Right ventricle myocardium superior (tissue), 1 donor: ENCODE measurements around the gene MBP. TPM values are rescaled to one million over a fixed set of nuclear protein-coding genes. Genes with fewer than 3 reads are reported as not detected.

Source experiments
- ATAC-seq: fragments of 200-7000 bp; cut with Tn5 transposase; one replicate; pipeline ENCODE4 v1.9.1; 2020; ENCODE audit warnings: mild to moderate bottlenecking; ENCODE audit not compliant: poor library complexity
- DNase-seq: peaks from one replicate; pipeline ENCODE4 v3.0.0-alpha.2; 2020
- intact Hi-C: fragments of 100-400 bp; cut with DNase I; formaldehyde crosslinking; loops from one replicate; pipeline ENCODE4 v1.11.2; 2022
- total RNA-seq: library from RNA; stranded (reverse); fragmentation: NEBNext Ultra II Directional; extraction: Animal tissue kit (Norgen Biotek cat#: 25700); gene quantifications from one replicate; pipeline ENCODE4 v1.2.1, GENCODE V29; 2021
- donor health status: DM: no; HTN: yes; CAD: no; lungs with severe emphysema.

MBP gene
- total RNA-seq, 1 donor from 2014 or later, result 29.9 TPM

- intact Hi-C loops, result no loop called here
- no peak for ATAC-seq
- no peak for DNase-seq
These were observed 4.5 kb upstream of the MBP start for GRCh38 chr18:77136871-77137665.

DNA sequence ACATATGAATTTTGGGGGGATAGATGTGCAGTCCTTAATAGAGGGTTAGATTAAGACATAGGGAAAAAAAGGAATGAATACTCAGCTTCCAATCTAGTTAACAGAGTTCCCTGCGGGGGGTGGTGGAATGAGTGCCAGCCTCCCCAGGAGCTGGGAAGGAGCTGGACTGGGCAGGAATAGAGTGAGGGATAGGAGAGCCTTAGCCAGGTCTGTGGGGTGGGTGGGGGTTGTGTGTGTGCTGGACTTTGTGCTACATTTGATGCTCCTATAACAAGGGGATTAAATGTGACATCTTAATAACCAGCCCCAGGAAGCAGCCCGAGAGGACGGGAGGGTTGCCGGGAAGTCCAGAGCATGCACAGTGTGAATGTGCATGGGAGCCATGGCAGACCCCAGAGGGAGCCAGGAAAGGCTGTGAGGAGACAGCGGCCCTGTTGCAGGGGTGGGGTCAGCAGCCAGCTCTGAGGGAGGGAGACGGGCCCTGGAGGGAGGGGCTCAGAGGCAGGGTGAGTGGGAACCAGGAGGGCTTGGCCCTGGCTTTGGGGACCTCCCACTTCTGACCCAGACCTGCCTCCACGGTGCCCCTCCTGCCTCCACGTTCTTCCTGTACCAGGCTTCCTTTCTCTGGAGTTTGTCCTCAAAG is 3.6 kb upstream of the MBP start:
- intact Hi-C loops, result no loop called here
- DNase-seq, result no peak
- no peak for ATAC-seq

- DNase-seq (no peak), ATAC-seq (no peak)
- intact Hi-C loops, result no loop called here
These were observed 2.9 kb upstream of the MBP start for GRCh38 chr18:77135339-77136075.

GRCh38 chr18:77134611-77135010 is 2.0 kb upstream of the MBP start:
- intact Hi-C loops, result loop anchor here (5.0 kb wide), 1 partner anchor 132 kb away; no protein-coding TSS in a partner anchor
- ATAC-seq (no peak), DNase-seq (no peak)

DNA sequence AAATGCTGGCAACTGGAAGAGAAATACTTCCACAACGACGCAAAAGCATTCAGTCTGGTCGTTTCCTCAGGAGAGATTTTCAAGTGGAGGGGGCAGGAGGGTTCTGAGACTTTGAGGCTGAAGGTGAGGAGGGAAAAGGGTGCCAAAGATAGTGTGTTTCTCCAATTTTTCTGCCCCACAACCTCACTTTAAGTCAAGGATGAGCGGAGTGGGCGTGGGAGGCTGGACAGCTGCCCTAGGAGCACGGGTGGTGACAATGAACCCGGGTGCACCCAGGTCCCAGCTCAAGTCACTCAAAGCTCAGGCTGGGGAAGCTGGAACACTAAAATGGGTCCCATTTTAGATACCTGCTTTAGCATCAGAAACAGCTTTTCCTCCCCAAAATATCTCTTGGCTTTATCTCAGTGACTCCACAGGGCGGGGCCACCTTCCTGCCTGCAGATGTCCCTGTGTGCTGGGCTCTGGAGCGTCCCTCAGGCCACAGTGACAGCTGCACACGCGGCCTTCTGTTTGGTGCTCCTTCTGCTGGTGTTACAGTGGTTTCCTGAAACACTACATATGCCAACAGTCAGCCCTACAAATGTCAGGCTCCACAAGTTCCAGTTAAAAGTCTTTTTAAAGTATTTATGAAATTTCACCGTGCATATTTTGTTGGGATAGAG is 1.4 kb upstream of the MBP start:
- ATAC-seq (peak; percentile 32), DNase-seq (peak; percentile 81)
- intact Hi-C loops, result loop anchor here (5.0 kb wide), 1 partner anchor 132 kb away; no protein-coding TSS in a partner anchor

DNA sequence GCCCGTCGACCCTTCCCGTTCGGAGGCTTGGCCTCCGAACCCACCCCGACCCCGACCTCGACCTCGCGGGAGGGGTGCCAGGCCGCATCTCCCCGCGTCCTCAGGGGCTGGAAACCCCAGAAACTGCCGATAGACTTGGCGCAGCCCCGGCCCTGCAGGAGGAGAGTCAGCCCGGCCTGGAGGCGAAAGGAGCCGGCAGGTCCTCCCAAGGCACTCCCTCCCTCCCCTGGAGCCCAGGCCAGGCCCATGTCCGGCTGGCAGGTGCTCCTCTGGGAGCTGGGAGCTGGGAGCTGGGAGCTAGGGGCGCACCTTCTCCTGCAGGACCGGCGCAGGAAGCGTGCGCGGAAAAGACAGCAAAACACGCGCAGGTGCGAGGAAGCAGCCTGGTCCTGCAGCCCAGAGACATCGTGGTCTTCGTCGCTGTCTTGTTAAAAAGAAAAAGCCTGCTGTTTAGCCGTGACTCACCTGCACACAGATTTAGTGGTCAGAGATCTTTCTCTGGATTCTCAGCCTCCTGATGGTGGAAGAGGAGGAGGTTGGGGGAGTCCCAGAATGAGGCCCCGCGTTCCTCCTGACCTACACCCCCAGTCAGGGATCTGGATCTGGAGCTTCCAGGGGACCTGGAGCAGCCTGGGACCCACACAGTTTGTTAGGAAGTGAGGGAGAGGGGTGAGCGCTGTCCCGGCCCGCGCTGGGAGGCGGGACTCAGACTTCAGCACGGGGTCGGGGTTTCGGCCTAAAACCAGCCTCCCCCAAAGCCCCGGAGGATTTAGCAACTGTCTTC is 660 bp upstream of the MBP start:
- ATAC-seq, result peak; percentile 19
- intact Hi-C loops, result loop anchor here (5.0 kb wide), 1 partner anchor 131 kb away; no protein-coding TSS in a partner anchor
- DNase-seq, result no peak

- DNase-seq, result peak; percentile 80
- intact Hi-C loops, result loop anchor here (5.0 kb wide), 1 partner anchor 130 kb away; no protein-coding TSS in a partner anchor
- ATAC-seq, result peak; percentile 77
These were observed 773 bp downstream of the MBP start for GRCh38 chr18:77131652-77132368.

GRCh38 chr18:77131100-77131651 is 1.4 kb downstream of the MBP start:
- ATAC-seq, result peak; percentile 21
- intact Hi-C loops, result loop anchor here (5.0 kb wide), 1 partner anchor 129 kb away; no protein-coding TSS in a partner anchor
- DNase-seq, result peak; percentile 76

- ATAC-seq, result no peak
- intact Hi-C loops, result loop anchor here (5.0 kb wide), 1 partner anchor 128 kb away; no protein-coding TSS in a partner anchor
- DNase-seq, result no peak
These were observed 2.1 kb downstream of the MBP start for GRCh38 chr18:77130229-77131099.

DNA sequence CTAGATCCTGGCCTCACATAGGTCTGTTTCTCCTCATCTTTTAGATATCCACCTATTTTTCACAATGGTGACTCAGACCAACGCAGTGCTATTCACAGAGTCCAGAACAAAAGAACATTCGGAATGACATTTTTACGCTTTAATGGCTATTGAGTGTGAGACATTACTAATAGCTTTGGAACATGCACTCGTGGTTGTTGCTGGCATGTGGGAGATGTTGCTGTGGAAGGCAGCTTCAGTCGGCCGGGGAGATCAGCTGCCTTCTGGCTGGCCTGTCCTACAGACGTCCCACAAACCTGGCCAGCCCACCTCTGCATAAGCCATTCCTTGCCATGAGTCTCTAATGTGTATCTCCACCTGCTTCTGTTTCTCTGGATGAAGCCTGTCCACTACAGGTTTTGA is 3.4 kb downstream of the MBP start:
- no peak for DNase-seq
- intact Hi-C loops, result no loop called here

DNA sequence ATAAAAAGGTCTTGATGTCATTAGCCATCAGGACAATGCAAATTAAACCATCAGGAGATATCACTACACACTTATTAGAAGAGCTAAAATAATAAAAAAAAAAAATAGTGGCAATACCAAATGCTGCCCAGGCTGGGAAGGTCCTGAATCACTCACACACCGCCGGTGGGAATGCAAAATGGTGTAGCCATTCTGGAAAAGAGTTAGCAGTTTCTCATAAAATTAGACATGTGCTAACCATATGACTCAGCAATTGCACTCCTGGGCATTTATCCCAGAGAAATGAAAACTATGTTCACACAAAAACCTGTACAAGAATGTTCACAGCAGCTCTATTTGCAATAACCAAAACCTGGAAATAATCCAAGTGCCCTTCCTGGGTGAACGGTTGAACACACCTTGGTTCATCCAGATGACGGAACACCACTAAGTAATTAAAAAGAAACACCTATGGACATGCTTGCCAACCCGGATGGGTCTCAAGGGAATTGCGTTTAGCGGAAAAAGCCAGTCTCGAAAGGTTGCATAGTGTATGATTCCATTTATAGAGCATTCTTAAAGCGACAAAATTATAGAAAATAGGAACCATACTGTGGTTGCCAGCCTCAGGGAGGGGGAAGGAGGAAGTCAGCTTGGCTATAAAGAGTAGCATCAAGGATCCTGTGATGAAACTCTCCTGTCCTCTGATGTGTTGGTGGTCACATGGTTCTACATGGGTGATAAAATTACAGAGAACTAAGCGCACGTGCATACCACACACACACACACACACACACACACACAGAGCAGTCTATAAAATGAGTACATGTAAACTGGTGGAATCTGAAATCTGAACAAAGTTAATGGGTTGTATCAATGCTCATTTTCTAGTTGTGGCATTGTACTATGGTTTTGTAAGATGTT is 4.6 kb downstream of the MBP start:
- intact Hi-C loops, result no loop called here
- no peak for DNase-seq

More for the DNA sequence above, 3.4 kb downstream of the MBP start:
- ATAC-seq, result no peak

GRCh38 chr18:77124452-77124922 is 8.1 kb downstream of the MBP start:
- intact Hi-C loops, result no loop called here
- DNase-seq, result no peak
- ATAC-seq, result no peak

More for the DNA sequence above, 4.6 kb downstream of the MBP start:
- ATAC-seq, result no peak

DNA sequence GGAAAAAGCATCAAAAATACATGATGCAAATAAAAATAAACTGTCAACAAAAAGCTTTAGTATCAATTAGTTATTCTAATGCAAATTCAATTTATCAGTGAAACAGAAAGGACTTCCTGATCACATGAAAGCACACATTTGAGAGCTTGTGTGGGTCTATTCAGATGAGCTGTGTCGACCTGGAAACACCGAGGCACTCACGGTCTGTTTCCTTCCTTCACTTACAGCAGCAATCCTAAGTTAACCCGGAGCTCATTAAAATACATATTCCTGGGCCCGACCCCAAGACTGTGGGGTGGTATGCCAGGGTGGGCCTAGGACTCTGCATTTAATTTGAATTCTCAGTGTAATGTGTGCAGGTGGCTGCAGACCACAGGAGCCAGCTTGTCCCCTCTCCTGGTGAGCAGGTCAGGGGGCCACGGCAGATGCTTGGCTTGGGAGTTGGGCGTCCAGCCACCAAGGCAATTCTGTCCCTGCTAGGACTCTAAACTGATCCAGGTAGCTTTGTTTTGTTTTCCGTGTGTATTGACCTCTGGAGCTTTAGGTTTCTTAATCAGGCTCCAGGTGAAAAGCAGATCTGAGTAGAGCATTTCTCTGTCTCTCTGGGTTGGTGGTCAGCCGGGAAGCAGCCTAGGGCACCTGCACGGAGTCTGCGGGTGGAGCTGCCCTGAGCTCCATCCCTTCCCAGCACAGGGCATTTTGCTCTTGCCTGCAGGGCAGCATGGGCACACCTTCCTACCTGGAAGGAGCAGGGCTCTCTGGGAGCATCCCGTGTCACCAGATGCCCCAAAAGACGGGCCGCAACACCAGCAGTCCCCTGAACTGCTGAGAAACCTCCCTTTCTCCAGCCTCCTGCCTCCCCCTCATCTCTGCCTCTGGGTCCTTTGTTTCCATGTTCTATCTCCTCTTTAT is 9.0 kb downstream of the MBP start:
- intact Hi-C loops, result no loop called here
- DNase-seq, result no peak
- no peak for ATAC-seq

GRCh38 chr18:77121523-77121922 is 11.1 kb downstream of the MBP start:
- ATAC-seq, result no peak
- intact Hi-C loops, result no loop called here
- no peak for DNase-seq
